HEK293 (cell line): ENCODE data around the gene CTDSP2.
A peak's percentile ranks its signal among the peaks of the same experiment; 100 is the strongest.

Source experiments
- CTCF ChIA-PET: fragments of 350-600 bp; formaldehyde crosslinking; extraction: SDS; loops from one replicate; lab custom pipeline; 2021; ENCODE audit warnings: antibody characterized with exemption; lab: Yijun Ruan, JAX
- POLR2A ChIA-PET: fragments of 300-600 bp; formaldehyde crosslinking; extraction: SDS; loops from one replicate; lab custom pipeline; 2020; ENCODE audit warnings: antibody characterized with exemption, inconsistent platforms; lab: Yijun Ruan, JAX
- H3K27ac ChIP-seq: fragments of 200-500 bp; sonication (Bioruptor generic); 2 replicates; pipeline ENCODE4 v1.5.1; 2014; ENCODE audit warnings: low read depth, low read length, control low read depth, inconsistent platforms; ENCODE audit errors: extremely low read depth
- H3K36me3 ChIP-seq, 2 experiments: fragments of 200-500 bp in 1 of 2; sonication (Bioruptor generic) in 1 of 2; 1 replicate in 1 of 2; 2 replicates in 1 of 2; pipeline ENCODE4 v1.5.1; 2014 to 2017; ENCODE audit warnings: inconsistent platforms in 2 of 2, low read length in 2 of 2; ENCODE audit not compliant: control insufficient read depth in 2 of 2, insufficient read depth in 1 of 2
- H3K4me1 ChIP-seq: fragments of 200-500 bp; sonication (Bioruptor generic); 2 replicates; pipeline ENCODE4 v1.5.1; 2014; ENCODE audit warnings: mild to moderate bottlenecking, low read length, inconsistent platforms; ENCODE audit not compliant: control insufficient read depth, insufficient read depth
- H3K4me3 ChIP-seq: 2 replicates; pipeline ENCODE4 v1.5.1; 2011; ENCODE audit warnings: low read depth, mild to moderate bottlenecking, control low read depth, low read length, moderate library complexity
- H3K9me3 ChIP-seq: fragments of 200-500 bp; sonication (Bioruptor generic); 2 replicates; pipeline ENCODE4 v1.5.1; 2014; ENCODE audit warnings: low read depth, low read length, inconsistent platforms; ENCODE audit not compliant: control insufficient read depth, insufficient read depth
- GLI4 ChIP-seq: fragments of 450-650 bp; formaldehyde crosslinking; IDR thresholded peaks from 2 replicates; pipeline ENCODE4 v1.5.1; 2016; ENCODE audit warnings: missing biosample characterization, missing genetic modification characterization
- GLIS1 ChIP-seq: fragments of 450-650 bp; formaldehyde crosslinking; IDR thresholded peaks from 2 replicates; pipeline ENCODE4 v1.5.1; 2016; ENCODE audit warnings: missing biosample characterization, missing genetic modification characterization
- MZF1 ChIP-seq: fragments of 450-650 bp; formaldehyde crosslinking; IDR thresholded peaks from 2 replicates; pipeline ENCODE4 v1.5.1; 2017; ENCODE audit warnings: missing biosample characterization, missing genetic modification characterization, borderline replicate concordance
- OSR2 ChIP-seq: fragments of 450-650 bp; formaldehyde crosslinking; IDR thresholded peaks from 2 replicates; pipeline ENCODE4 v1.5.1; 2016; ENCODE audit warnings: missing biosample characterization, missing genetic modification characterization
- PATZ1 ChIP-seq: fragments of 450-650 bp; formaldehyde crosslinking; IDR thresholded peaks from 2 replicates; pipeline ENCODE4 v1.5.1; 2016; ENCODE audit warnings: missing biosample characterization, missing genetic modification characterization
- TSHZ1 ChIP-seq: fragments of 450-650 bp; formaldehyde crosslinking; IDR thresholded peaks from 2 replicates; pipeline ENCODE4 v1.5.1; 2016; ENCODE audit warnings: missing biosample characterization, missing genetic modification characterization, borderline replicate concordance
- ZBTB20 ChIP-seq: fragments of 450-650 bp; formaldehyde crosslinking; IDR thresholded peaks from 2 replicates; pipeline ENCODE4 v1.5.1; 2016; ENCODE audit warnings: missing biosample characterization, missing genetic modification characterization
- ZBTB48 ChIP-seq: fragments of 450-650 bp; formaldehyde crosslinking; IDR thresholded peaks from 2 replicates; pipeline ENCODE4 v1.5.1; 2016; ENCODE audit warnings: missing biosample characterization, missing genetic modification characterization
- ZNF10 ChIP-seq: fragments of 450-650 bp; formaldehyde crosslinking; IDR thresholded peaks from 2 replicates; pipeline ENCODE4 v1.5.1; 2017; ENCODE audit warnings: missing biosample characterization, missing genetic modification characterization
- ZNF202 ChIP-seq: fragments of 450-650 bp; formaldehyde crosslinking; IDR thresholded peaks from 2 replicates; pipeline ENCODE4 v1.5.1; 2016; ENCODE audit warnings: missing biosample characterization, missing genetic modification characterization, borderline replicate concordance
- ZNF394 ChIP-seq: fragments of 450-650 bp; formaldehyde crosslinking; IDR thresholded peaks from 2 replicates; pipeline ENCODE4 v1.5.1; 2016; ENCODE audit warnings: missing biosample characterization, missing genetic modification characterization, mild to moderate bottlenecking, moderate library complexity, borderline replicate concordance
- ZNF558 ChIP-seq: fragments of 450-650 bp; formaldehyde crosslinking; IDR thresholded peaks from 2 replicates; pipeline ENCODE4 v1.5.1; 2016; ENCODE audit warnings: missing biosample characterization, missing genetic modification characterization
- ZNF768 ChIP-seq: fragments of 450-650 bp; formaldehyde crosslinking; IDR thresholded peaks from 2 replicates; pipeline ENCODE4 v1.5.1; 2018; ENCODE audit warnings: missing biosample characterization, mild to moderate bottlenecking, missing genetic modification characterization
- TF ChIP-seq, protein P1 (sequence below): fragments of 450-650 bp; formaldehyde crosslinking; IDR thresholded peaks from 2 replicates; pipeline ENCODE4 v1.5.1; 2016; ENCODE audit warnings: missing biosample characterization, missing genetic modification characterization
- TF ChIP-seq, protein P2 (sequence below): fragments of 450-650 bp; formaldehyde crosslinking; IDR thresholded peaks from 2 replicates; pipeline ENCODE4 v1.5.1; 2016; ENCODE audit warnings: missing biosample characterization, missing genetic modification characterization
- TF ChIP-seq, protein P3 (sequence below): fragments of 450-650 bp; IDR thresholded peaks from 2 replicates; pipeline ENCODE4 v1.5.1; 2018; ENCODE audit warnings: missing biosample characterization, mild to moderate bottlenecking, missing genetic modification characterization
- TF ChIP-seq, protein P4 (sequence below): sonication (generic); formaldehyde crosslinking; IDR thresholded peaks from 2 replicates; pipeline ENCODE4 v1.8.1; 2022; ENCODE audit warnings: mild to moderate bottlenecking, moderate library complexity, missing genetic modification reagents

CTDSP2 gene

DNA sequence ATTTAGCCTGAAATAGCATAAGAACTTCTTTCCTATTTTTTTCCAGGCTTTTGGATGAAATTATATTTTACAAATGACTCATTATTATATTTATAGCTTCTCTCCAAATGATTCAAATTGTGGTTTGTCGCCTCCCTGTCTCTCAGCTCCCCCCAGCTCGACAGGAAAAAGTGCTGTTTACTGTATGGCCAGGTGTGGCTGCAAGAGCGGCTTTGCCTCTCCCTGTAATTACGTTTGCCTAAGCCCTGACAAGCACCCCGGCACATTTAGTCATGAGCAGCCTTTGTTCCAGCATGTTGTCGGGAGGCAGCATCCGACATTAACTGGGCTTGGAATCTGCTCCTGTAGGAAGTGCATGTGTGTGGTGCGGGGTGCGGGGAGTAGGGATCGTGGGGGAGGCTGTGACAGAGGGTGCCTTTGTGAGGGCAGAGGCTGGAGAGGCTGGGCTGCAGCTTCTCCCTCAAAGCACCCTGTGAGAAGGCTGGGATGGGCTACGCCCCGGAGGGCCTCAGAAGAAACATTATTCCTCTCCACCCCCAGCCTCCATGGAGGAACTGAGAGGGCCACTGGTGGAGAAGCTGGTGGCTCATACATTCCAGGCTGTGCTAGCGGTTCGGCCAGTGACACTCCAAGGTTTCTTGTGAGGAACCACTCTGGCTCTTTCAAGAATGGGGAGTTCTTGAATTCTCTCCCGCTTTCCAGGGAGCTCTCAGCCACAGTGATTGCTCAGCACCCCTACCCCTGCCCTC, 42.1 kb upstream of the CTDSP2 start (continued):
- TF ChIP-seq, protein P1, sequence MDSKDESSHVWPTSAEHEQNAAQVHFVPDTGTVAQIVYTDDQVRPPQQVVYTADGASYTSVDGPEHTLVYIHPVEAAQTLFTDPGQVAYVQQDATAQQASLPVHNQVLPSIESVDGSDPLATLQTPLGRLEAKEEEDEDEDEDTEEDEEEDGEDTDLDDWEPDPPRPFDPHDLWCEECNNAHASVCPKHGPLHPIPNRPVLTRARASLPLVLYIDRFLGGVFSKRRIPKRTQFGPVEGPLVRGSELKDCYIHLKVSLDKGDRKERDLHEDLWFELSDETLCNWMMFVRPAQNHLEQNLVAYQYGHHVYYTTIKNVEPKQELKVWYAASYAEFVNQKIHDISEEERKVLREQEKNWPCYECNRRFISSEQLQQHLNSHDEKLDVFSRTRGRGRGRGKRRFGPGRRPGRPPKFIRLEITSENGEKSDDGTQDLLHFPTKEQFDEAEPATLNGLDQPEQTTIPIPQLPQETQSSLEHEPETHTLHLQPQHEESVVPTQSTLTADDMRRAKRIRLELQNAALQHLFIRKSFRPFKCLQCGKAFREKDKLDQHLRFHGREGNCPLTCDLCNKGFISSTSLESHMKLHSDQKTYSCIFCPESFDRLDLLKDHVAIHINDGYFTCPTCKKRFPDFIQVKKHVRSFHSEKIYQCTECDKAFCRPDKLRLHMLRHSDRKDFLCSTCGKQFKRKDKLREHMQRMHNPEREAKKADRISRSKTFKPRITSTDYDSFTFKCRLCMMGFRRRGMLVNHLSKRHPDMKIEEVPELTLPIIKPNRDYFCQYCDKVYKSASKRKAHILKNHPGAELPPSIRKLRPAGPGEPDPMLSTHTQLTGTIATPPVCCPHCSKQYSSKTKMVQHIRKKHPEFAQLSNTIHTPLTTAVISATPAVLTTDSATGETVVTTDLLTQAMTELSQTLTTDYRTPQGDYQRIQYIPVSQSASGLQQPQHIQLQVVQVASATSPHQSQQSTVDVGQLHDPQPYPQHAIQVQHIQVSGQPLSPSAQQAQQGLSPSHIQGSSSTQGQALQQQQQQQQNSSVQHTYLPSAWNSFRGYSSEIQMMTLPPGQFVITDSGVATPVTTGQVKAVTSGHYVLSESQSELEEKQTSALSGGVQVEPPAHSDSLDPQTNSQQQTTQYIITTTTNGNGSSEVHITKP (tag by site-specific recombination): peak; percentile 86
- TF ChIP-seq ZBTB48 (tag by site-specific recombination): peak; percentile 61; the same call in 1 of the 2 replicates
- no peak for TF ChIP-seq ZNF10 (tag by site-specific recombination)
- TF ChIP-seq, protein P2, sequence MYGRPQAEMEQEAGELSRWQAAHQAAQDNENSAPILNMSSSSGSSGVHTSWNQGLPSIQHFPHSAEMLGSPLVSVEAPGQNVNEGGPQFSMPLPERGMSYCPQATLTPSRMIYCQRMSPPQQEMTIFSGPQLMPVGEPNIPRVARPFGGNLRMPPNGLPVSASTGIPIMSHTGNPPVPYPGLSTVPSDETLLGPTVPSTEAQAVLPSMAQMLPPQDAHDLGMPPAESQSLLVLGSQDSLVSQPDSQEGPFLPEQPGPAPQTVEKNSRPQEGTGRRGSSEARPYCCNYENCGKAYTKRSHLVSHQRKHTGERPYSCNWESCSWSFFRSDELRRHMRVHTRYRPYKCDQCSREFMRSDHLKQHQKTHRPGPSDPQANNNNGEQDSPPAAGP (tag by site-specific recombination): peak; percentile 85
- TF ChIP-seq ZNF394 (tag by site-specific recombination): peak; percentile 66; the same call in 1 of the 2 replicates
- peak; percentile 41 for TF ChIP-seq OSR2 (tag by site-specific recombination)
- 0 out of 2 replicates have a peak, but pooled peaks have one; percentile 21 for TF ChIP-seq MZF1
- TF ChIP-seq, protein P3, sequence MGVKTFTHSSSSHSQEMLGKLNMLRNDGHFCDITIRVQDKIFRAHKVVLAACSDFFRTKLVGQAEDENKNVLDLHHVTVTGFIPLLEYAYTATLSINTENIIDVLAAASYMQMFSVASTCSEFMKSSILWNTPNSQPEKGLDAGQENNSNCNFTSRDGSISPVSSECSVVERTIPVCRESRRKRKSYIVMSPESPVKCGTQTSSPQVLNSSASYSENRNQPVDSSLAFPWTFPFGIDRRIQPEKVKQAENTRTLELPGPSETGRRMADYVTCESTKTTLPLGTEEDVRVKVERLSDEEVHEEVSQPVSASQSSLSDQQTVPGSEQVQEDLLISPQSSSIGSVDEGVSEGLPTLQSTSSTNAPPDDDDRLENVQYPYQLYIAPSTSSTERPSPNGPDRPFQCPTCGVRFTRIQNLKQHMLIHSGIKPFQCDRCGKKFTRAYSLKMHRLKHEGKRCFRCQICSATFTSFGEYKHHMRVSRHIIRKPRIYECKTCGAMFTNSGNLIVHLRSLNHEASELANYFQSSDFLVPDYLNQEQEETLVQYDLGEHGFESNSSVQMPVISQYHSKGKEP: no peak
- peak; percentile 23; the same call in 1 of the 2 replicates for TF ChIP-seq GLIS1 (tag by site-specific recombination)
- TF ChIP-seq PATZ1: peak; percentile 46; the same call in 1 of the 2 replicates

DNA sequence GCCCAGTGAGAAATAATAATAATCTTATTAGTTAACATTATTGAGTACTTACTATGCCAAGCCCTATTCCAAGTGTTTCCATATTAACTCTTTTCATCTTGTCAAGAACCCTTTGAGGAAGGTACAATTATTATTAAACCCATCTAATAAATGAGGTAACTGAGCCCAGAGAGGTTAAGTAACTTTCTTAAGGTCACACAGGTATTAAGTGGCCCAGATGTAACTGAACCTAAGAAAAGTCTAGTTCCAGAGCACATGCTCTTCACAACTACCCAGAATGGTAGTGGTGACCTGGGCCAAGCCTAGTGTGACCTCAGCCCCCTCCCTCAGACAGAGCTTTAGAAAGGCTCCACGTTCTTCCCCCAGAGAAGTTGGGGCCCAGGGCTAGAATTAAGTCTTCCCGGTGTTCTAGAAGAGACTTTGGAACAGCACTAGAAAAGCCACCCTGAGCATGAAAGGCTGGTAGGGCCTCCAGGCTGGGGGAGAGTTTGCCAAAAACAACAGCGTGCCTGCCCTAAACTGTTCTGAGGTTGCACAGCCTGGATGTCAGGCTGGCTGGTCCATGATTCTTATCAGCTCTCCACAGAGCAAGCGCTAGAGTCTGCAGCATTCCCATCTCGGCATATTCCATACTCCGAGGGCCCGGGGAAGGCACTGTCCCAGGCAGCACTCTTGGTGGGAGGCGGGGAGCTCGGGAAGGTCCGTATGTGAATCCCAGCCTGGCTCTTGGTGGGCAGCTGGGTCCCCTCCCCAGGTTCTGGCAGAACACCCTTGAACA, 41.3 kb upstream of the CTDSP2 start:
- Histone ChIP-seq H3K4me3 (no peak overlapping the region), H3K4me1 (peaks cover 9% of the 10 kb centered on the region), H3K9me3 (no peaks in the 10 kb centered on the region), H3K36me3 (no peaks in the 10 kb centered on the region), H3K27ac (no peak overlapping the region)
- ChIA-PET CTCF (interaction anchor here (0.6 to 3.9 kb wide), 3 partner anchors 17 to 43 kb away, joined by 3 to 18 read pairs (median 3); no protein-coding TSS in a partner anchor), POLR2A (interaction anchor here (1.0 to 1.8 kb wide), 4 partner anchors 9 to 41 kb away, joined by 3 to 12 read pairs (median 5); partner anchors contain the start of gene CTDSP2)
- no peak for TF ChIP-seq TSHZ1 (tag by site-specific recombination)
- TF ChIP-seq, protein P3: no peak
- TF ChIP-seq ZNF768 (tag by site-specific recombination): peak; percentile 86
- TF ChIP-seq ZNF202 (tag by site-specific recombination): no peak
- no peak for TF ChIP-seq GLI4 (tag by site-specific recombination)
- TF ChIP-seq, protein P4, sequence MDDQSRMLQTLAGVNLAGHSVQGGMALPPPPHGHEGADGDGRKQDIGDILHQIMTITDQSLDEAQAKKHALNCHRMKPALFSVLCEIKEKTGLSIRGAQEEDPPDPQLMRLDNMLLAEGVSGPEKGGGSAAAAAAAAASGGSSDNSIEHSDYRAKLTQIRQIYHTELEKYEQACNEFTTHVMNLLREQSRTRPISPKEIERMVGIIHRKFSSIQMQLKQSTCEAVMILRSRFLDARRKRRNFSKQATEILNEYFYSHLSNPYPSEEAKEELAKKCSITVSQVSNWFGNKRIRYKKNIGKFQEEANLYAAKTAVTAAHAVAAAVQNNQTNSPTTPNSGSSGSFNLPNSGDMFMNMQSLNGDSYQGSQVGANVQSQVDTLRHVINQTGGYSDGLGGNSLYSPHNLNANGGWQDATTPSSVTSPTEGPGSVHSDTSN (CRISPR knock-in tag): no peak
- no peak for TF ChIP-seq ZNF558 (tag by site-specific recombination)
- 0 out of 2 replicates have a peak, but pooled peaks have one; percentile 2 for TF ChIP-seq ZBTB20 (tag by site-specific recombination)
